T-helper 22 cell (primary cell): ENCODE results near the gene NTSR2.

ENCODE experiments used
- DNase-seq: peaks from one replicate; pipeline ENCODE4 v3.0.0-alpha.2; 2020; ENCODE audit warnings: low read depth

The NTSR2 gene

DNA sequence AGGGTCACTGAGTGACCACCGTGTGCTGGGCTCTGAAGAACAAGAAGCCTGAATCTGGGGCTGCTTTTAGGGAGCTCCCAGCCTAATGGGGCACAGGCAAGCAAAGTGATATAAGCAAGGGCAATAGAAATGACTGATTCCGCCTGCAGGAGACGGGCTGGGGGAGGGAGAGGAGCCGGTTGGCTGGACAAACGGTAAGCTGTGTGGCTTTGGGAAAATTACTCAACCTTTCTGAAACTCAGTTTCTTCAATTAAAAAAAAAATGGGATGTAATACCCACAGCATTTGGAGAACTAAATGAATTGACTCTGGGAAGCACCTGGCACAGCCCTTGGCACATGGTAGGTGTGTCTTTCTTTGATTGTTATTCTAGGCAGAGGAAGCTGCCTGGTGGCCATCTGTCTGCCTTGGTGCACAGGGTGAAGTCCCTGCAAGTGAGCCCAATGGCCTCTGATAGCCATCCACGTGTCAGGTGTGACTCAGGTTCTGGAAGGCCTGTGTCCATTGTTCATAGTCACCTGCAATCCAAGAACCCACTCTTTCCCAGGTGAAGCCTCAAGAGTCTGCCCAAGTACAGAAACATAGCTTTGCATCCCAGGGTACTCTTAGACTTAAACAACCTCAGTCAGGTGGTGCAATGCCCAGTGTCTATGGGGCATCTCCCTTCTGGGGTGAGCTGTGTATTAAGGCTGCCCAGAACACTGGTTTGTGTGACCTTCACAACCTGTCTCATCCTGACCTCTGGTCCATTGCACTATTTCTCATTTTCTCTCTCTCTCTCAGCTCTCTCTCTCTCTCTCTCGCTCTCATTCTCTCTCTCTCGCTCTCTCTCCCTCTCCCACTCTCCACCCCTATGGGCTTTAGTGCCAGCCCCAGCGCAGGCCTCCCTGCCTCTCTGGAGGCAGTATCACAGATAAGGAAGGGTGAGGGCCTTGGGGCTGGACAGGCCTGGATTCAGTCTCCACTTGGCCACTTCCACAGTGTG is 30.0 kb upstream of the NTSR2 start:
- DNase-seq = no peak

DNA sequence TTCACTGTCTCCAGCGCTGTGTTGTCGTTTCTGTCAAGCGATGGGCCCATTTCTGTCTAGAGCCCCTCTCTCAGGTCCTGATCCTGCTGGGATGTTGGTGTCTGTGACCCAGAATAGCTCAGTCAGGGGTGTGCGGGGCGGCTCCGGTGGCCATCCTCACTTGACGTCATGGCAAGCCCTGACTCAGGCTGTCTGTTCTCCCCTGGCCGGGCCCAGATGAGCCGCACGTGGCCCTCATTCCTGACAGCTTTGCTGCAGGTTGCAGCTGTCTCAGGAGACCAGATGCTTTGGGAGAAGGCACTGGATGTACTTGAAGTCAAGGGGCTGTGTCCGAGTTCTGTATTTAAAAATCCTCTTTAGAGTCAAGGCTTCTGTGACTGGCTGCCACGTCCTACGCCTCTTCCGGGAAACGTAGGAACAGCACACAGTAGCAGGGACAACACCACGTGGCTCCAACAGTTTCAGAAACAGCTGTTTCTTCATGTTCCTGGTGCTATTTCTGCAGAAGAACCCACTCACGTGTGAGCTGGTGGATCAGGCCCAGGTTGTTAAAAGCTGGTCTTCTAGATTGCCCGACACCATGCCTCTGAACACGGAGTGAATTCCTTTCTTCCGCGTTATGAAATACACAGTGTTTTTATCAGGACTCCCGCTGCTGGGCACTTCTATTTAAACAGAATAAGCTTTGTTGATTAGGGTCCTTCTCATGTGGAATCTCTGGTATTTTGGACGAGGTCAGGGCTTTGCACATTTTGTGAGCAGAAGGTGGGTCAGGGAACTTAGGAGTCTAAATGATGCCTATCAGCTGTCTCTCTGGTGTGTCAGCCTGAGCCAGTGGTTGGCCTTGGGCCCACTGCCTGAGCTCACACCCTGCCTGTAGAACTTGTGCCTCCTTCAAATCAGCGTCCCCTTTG is 28.3 kb upstream of the NTSR2 start:
- no peak for DNase-seq

DNA sequence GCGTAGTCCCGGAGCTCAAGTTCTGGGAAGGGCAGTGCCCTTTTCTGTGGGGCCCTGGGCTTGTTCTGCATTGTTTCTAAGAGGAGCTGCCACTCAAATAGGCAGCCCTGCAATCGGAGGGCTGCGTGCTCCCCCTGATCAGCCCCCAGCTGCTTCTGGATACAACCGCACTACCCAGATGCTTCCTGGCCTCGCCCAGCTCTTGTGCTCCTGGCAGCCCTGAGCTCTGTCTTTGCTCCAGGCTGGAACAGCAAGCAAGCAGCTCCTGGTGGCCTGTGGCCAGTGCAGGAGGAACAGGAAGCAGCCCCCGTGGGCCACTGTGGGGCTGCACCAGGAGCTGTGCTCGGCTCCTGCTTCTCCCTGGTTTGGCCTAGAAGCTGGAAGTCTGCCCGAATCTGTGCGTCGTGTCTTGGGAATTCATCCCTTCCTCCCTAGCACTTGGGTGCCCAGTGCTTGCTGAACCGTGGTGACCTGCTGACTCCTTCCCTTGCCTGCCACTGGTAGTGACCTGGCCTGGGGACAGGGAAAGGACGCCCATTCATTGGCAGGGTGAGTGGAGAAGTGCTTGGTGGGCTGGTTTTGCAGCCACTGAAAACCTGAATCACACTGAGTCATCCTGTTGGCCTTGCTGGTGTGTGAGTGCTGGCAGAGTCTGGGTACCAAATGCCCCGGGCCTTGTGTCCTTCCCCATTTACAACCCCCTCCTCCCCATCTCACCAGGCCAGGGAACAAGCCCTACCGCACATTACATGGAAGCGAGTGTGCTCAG is 27.3 kb upstream of the NTSR2 start:
- no peak for DNase-seq

DNA sequence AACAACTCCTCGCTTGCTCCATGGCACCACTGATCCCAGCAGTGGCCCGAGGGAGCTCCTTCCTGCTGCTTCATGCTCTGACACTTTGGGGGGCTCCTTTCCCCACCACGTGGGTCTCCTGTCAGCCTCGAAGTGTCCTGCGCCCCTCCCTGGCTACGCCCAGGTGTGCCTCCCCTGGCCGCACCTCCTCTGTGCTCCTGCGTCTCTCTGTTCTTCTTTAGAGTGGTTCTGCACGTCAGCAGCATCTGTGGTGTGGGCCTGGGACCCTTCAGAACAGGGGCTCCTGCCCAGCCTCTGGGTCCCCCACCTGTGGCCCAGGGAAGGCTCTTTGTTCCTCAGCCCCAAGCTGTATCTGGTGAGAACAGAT is 26.7 kb upstream of the NTSR2 start:
- no peak for DNase-seq

DNA sequence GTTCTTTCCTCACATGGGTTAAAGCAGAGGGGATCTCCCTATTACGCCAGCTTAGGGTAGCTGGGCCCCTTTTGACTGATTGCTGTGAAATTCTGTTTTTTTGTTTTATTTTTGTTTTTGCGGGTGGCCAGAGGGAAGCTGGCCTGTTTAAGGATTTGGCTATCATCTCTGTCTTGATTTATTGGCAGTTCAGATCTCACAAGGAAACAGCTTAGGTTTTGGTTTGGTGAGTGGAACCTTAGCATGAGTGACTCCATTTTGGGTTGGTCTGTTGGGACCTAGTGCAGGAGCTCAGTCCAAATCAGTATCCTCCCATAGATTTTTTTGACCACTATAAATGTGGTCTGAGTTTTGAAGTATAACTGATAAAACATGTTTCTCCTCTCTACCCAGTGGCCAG is 25.6 kb upstream of the NTSR2 start:
- DNase-seq = no peak

DNA sequence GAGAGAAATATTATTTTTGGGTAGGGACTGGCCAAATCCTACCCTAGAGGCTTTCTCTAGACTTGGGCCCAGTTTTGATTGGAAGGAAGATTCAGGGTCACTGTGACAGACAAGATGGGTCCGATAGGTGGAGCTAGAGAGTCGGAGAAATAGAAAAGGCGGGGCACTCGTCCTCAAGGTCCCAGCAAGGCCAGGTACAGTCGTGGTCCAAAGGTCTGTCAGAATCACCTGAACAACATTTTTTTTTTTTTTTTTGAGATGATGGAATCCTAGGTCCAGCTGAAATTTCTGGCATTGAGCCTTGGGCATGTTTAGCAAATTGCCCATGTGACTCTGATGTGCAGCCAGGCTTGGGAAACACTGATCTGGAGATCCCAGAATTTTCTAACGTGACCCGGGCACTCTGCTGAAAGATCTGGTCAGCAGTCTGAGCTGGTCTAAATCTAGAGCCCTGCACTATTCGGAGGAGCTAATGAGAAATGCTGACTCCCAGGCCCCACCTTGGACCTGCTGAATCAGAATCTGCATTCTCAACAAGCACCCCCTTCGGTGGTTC is 23.0 kb upstream of the NTSR2 start:
- DNase-seq = peak; percentile 22

DNA sequence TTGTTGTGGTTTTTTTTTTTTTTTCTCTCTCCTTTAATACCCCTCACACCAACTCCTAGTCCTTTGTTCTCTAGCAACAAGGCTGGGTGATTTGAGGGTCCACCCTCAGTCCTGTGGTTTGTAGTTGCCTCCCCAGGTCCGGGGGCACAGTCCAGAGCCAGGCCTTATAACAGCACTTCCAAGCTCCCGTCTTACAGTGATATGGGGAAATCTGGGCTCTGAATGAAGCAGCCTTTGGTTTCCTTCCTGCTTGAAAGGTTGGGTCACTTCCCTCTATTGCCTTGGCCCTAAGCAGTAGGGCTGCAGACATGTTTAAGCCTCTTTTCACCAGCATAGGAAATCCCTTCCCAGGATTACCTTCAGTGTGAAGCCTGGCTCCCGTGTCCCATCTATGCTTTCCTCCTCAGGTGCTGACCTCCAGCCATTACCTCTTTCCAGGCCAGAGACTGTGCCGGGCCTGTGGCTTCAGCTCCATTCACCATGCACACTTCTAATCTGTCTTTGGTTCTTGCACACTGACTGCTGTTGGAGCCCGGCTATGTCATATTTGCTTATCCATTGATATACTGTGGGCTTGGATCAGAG is 21.2 kb upstream of the NTSR2 start:
- DNase-seq = no peak

DNA sequence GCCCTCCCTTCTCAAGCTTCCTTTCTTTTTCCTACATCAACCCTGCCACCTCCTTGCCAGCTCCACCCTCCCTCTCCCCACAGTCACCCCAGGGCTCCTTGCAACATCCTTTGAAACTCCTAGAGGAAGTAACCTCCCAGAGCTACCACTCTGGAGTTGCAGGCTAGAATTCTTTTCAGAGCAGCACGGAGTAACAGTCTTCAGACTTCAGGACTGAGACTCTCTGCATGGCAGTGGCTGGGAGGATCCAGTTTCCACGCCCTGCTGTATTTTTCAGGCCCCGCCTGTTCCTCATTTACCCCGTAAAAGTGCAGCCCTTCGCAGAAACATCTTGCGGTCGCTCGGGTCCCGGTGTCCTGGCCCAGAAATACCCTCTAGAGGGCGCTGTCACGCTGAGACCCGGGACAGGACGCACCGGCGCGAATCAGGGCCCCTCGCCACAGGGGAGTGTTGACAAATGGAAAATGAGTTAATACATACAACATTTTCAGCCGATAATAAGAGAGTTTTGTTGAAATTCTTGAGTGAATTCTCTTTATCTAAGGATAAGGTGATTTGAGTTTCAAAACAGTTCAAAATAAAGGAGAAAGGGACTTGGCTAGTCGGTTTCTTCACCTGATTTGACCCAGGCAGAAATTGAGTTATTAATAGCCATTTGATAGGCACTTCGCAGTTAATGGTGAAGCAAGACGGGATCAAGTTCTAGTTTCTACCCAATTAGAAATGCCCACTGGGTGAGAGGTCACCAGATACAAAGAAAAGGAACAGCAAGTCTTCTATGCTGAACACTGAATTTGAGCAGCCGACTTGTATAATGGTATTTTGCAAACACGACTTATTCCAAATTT is 18.5 kb upstream of the NTSR2 start:
- peak; percentile 42 for DNase-seq

DNA sequence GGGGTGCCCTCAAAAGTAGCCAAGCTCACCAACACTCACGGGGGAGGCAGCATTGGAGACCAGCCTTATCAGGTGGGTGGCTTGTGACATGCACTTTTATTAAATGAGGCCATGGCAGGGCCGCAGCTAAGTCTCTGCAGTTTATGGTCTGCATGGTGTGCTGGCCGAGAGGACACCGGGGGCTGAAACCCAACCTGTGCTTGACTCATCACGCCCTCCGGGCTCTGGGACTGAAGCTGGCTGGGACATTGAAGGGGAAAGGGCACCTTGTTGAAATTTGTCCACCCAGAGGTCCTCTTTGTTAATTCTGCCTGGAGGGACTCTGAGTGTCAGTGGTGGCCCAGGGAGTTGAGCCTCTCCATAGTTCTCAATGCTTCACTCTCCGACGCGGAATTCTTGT is 17.7 kb upstream of the NTSR2 start:
- no peak for DNase-seq

DNA sequence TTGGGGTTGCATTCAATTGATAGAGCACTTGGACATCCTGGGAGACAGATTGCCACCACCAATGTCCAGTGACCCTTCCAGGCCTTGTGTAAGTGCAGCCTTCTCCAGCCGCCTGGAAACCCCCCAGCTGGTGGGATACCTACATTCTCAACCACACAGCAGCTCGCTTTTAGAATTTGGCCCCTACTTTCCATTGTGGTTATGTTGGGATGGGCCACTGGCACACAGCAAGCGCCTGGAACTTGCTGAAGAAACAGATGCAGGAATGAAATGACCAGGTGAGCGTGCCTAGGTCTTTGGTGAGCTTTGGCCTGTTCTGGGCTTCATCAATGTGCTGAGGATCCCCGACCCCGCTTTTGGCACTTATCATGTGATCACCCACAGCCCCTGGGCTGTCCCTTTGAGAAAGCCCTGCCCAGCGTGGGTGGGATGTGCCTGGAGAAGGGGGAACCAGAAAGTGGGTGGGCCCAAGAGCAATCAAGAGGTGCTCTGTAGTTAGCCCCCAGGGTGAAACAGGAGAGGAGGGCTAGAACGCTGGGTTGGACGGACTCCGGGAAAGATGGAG is 16.0 kb upstream of the NTSR2 start:
- no peak for DNase-seq

DNA sequence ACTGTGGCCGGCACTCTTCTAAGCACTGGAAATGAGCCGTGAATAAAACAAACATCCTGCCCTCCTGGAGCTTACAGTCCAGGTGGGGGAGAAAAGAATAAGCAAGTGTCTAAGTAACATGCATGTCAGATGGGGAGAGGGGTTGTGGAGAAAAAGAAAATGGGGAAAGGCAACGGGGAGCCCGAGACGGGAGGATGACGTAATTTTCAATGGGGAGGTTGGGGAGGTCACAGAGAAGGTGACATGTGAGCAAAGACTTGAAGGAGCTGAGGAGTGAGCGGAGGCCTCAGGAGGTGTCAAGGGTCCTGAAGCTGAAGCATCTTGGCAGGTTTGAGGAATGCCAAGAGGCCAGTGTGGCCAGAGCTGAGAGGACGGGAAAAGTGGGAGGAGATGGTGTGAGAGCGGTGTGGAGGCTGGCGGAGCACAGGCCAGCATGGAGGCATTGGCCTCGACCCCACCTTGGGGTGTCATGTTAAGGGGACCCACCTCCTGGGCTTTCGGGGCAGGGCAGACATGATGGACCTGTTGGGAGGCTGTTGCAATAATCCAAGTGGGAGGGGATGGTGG is 15.0 kb upstream of the NTSR2 start:
- no peak for DNase-seq

DNA sequence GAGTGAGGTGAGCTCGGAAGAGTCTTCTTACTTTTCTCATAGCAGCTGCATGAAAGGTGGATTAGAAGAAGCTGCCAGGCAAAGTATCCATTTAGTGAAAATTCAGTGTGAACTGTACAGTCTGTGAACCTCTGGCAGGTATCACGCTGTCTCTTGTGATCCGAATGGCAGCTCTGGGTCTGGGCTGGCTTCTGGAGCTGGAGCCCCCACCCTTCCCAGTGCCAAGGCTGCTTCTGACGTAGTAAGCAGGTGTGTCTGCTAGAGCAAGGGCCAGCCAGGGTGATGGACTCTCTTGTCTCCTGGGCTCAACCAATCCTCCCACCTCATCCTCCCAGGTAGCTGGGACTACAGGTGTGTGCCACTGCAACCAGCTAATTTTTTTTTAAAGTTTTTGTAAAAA is 14.0 kb upstream of the NTSR2 start:
- no peak for DNase-seq

DNA sequence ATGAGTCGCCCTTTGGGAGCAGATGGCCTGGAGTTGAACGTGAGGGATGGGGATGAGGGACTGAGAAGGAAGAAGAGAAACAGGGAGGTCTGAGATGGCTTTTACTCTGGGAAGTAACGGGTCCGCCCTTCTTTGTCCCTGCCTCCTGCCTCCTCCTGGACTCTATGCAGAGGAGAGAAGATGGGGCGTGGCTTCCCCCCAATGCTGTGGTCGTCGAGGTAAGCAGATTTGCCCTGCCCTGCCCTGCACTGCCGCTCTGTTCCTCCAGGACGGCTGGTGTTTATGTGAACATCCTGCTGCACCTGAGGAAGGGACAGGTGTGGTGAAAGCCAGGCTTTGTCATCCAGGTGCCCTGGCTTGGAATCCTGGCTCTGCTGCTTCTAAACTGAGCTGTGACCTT is 13.5 kb upstream of the NTSR2 start:
- no peak for DNase-seq

DNA sequence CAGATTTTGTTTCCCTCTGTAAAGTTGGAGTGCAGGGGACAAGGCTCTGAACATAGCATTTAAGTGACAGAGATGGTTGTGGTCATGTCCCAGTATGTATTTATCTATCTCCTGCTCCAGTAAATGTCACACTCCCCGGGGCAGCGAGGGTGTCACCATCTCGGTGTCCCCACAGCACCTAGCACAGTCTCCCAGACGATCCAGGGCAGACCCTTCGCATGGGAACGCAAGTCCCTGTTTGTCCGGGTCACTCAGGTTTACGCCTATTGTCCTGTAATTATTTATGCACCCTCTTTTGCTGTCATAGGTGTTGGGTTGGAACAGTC is 12.6 kb upstream of the NTSR2 start:
- no peak for DNase-seq

DNA sequence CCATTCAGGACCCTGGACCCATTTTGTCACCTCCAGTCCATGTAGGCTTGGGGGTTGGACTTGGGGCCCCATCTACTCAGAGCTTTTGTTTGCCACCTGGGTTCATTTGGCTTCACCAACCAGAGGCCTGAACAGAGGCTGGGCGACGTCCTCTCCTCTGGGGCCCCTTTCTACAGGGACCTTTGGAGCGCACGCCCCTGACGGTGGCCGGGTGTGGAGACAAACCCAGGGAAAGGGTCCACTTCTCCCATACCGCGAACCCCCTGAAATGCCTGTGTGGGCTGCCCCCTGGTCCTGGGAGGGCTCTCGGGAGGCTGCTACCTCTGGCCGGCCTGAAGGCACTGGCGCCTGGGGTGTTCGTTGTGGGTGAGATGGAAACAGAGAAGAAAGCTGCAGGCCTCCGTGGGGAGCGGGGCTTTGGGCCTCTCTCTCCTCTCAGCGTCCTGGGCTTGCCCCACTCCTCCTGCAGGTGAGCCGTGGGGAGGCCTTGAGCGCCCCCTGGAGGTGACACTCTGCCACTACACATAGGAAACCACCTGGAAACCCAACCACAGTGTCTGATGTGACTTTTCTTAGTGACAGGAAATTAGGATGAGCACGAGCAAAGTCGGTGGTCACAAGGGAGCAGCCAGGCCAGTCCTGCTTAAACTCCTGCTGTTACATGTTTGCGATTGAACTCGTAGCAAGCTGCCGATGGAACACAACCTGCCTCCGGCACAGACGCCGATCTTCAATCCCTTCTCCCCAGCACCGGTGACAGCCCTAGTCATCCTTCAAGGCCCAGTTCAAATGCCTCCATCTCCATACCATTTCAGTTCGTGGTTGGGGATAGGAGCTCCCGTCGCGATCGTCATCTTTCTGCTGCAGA is 12.0 kb upstream of the NTSR2 start:
- DNase-seq = peak; percentile 12

DNA sequence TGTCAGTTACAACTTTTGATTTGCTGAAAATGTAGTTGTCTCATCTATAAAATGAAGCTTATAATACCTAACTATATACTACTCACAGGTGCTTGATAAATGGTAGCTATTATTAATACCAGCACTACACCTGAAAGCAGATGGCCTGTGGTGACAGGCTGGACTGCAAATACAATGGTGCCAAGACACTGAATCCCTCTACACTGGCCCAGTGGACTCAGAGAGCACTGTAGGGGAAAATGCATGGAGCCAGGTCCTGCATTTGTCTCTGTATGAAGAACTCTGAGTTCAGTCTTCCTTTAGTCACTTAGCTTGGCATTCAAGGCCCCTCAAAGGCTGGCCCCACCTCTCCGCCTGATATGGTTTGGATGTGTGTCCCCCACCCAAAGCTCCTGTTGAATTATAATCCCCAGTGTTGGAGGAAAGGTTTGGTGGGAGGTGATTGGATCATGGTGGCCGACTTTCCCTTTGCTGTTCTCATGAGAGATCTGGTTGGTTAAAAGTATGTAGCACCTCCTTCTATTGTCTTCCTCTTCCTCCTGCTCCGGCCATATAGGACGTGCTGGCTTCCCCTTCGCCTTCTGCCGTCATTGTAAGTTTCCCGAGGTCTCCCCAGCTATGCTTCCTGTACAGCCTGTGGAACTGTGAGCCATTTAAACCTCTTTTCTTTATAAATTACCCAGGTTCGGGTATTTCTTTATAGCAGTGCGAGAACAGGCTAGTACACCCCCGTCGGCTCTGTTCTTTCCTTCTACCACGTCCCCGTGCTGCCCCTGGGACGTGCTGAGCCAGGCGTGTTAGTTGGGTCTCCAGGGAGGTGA is 11.1 kb upstream of the NTSR2 start:
- DNase-seq = no peak

DNA sequence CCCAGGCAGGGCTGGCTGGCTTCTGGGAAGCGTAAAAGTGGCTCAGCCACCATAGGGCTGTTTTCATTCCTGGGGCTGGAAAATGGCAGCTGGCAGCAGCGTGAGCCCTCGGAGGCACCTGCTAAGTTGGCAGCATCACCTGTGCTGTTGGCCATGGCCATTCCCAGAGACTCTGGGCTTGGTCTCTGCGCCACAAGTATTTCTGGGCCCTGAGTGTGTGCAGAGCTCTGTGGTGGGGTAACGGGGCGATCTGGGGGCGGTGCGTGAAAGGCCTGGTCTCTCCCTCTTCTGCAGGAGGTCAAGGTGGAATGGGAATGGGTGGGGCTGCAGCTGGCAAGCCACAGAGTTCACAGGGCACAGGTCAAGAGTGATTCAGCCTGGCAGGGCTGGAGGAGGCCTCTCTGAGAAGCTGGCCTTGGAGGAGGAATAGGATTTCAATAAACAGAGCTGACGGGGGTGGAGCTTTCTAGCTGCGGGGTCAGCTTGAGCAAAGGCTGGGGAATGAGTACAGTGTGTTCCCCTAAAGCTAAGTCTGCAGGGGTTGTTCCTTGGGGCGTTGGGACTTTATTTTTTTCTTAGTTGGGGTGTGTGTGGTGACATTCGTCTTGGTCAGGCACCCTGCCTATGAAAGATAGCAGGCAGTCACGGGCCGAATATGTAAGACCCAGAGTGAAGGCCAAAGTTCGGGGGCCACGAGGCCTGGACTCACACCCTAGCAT is 10.3 kb upstream of the NTSR2 start:
- DNase-seq = no peak
